ENCODE results near the gene TARDBP. TPM values are rescaled to one million over a fixed set of nuclear protein-coding genes. Genes with fewer than 3 reads are reported as not detected.

Gene TARDBP
- total RNA-seq, 1 donor from 2014 or later = 202 TPM

GRCh38 chr1:11051781-11052511 is 39.5 kb downstream of the TARDBP start:
- intact Hi-C loops (cut with micrococcal nuclease) = no loop called here
- H3K9me3 Mint-ChIP-seq = no peaks in the 10 kb centered on the region
- no peaks in the 10 kb centered on the region for H3K4me1 Mint-ChIP-seq (ENCODE audit: low read depth)
- H3K36me3 Mint-ChIP-seq (ENCODE audit: low read depth) = peaks cover 17% of the 10 kb centered on the region
- no peak for DNase-seq (ENCODE audit: low spot score)
- no peaks in the 10 kb centered on the region for H3K27me3 Mint-ChIP-seq (ENCODE audit: low read depth)
- no peak overlapping the region for H3K4me3 Mint-ChIP-seq (ENCODE audit: low read depth)
- no peak overlapping the region for H3K27ac Mint-ChIP-seq

- H3K27me3 Mint-ChIP-seq (ENCODE audit: low read depth) = no peaks in the 10 kb centered on the region
These were observed 40.6 kb downstream of the TARDBP start for GRCh38 chr1:11052839-11053757.

GRCh38 chr1:11053758-11054137 is 41.3 kb downstream of the TARDBP start:
- peaks cover 3% of the 10 kb centered on the region for H3K4me1 Mint-ChIP-seq (ENCODE audit: low read depth)
- no peak overlapping the region for H3K27ac Mint-ChIP-seq
- H3K4me3 Mint-ChIP-seq (ENCODE audit: low read depth) = no peak overlapping the region
- H3K27me3 Mint-ChIP-seq (ENCODE audit: low read depth) = no peaks in the 10 kb centered on the region
- intact Hi-C loops (cut with micrococcal nuclease) = no loop called here
- peaks cover 34% of the 10 kb centered on the region for H3K36me3 Mint-ChIP-seq (ENCODE audit: low read depth)
- DNase-seq (ENCODE audit: low spot score) = no peak
- no peaks in the 10 kb centered on the region for H3K9me3 Mint-ChIP-seq

More at GRCh38 chr1:11052839-11053757, 40.6 kb downstream of the TARDBP start:
- intact Hi-C loops (cut with micrococcal nuclease) = no loop called here
- no peak overlapping the region for H3K27ac Mint-ChIP-seq
- no peaks in the 10 kb centered on the region for H3K9me3 Mint-ChIP-seq
- no peak for DNase-seq (ENCODE audit: low spot score)
- H3K4me3 Mint-ChIP-seq (ENCODE audit: low read depth) = no peak overlapping the region
- no peaks in the 10 kb centered on the region for H3K4me1 Mint-ChIP-seq (ENCODE audit: low read depth)
- H3K36me3 Mint-ChIP-seq (ENCODE audit: low read depth) = peaks cover 27% of the 10 kb centered on the region

GRCh38 chr1:11054181-11054580 is 41.7 kb downstream of the TARDBP start:
- no peak overlapping the region for H3K4me3 Mint-ChIP-seq (ENCODE audit: low read depth)
- no peaks in the 10 kb centered on the region for H3K9me3 Mint-ChIP-seq
- H3K27me3 Mint-ChIP-seq (ENCODE audit: low read depth) = no peaks in the 10 kb centered on the region

GRCh38 chr1:11054666-11055065 is 42.2 kb downstream of the TARDBP start:
- no peak overlapping the region for H3K27ac Mint-ChIP-seq
- DNase-seq (ENCODE audit: low spot score) = no peak
- H3K36me3 Mint-ChIP-seq (ENCODE audit: low read depth) = peaks cover 39% of the 10 kb centered on the region
- H3K9me3 Mint-ChIP-seq = no peaks in the 10 kb centered on the region
- H3K4me3 Mint-ChIP-seq (ENCODE audit: low read depth) = no peak overlapping the region
- intact Hi-C loops (cut with micrococcal nuclease) = no loop called here
- peaks cover 3% of the 10 kb centered on the region for H3K4me1 Mint-ChIP-seq (ENCODE audit: low read depth)
- no peaks in the 10 kb centered on the region for H3K27me3 Mint-ChIP-seq (ENCODE audit: low read depth)

More at GRCh38 chr1:11054181-11054580, 41.7 kb downstream of the TARDBP start:
- peaks cover 3% of the 10 kb centered on the region for H3K4me1 Mint-ChIP-seq (ENCODE audit: low read depth)
- no peak overlapping the region for H3K27ac Mint-ChIP-seq
- H3K36me3 Mint-ChIP-seq (ENCODE audit: low read depth) = peaks cover 38% of the 10 kb centered on the region
- no peak for DNase-seq (ENCODE audit: low spot score)
- intact Hi-C loops (cut with micrococcal nuclease) = no loop called here

- intact Hi-C loops (cut with micrococcal nuclease) = no loop called here
- Mint-ChIP-seq H3K4me3 (ENCODE audit: low read depth) (no peak overlapping the region), H3K27ac (no peak overlapping the region), H3K4me1 (ENCODE audit: low read depth) (peaks cover 5% of the 10 kb centered on the region), H3K27me3 (ENCODE audit: low read depth) (no peaks in the 10 kb centered on the region), H3K36me3 (ENCODE audit: low read depth) (peaks cover 44% of the 10 kb centered on the region), H3K9me3 (no peaks in the 10 kb centered on the region)
- DNase-seq (ENCODE audit: low spot score) = no peak
These were observed 43.2 kb downstream of the TARDBP start for GRCh38 chr1:11055676-11056075.

GRCh38 chr1:11056504-11056903 is 44.0 kb downstream of the TARDBP start:
- Mint-ChIP-seq H3K9me3 (no peaks in the 10 kb centered on the region), H3K27me3 (ENCODE audit: low read depth) (no peaks in the 10 kb centered on the region), H3K4me3 (ENCODE audit: low read depth) (no peak overlapping the region), H3K36me3 (ENCODE audit: low read depth) (peaks cover 46% of the 10 kb centered on the region), H3K27ac (no peak overlapping the region), H3K4me1 (ENCODE audit: low read depth) (peaks cover 9% of the 10 kb centered on the region)
- intact Hi-C loops (cut with micrococcal nuclease) = no loop called here
- no peak for DNase-seq (ENCODE audit: low spot score)

- Mint-ChIP-seq H3K36me3 (ENCODE audit: low read depth) (peaks cover 50% of the 10 kb centered on the region), H3K27me3 (ENCODE audit: low read depth) (no peaks in the 10 kb centered on the region), H3K4me1 (ENCODE audit: low read depth) (peaks cover 17% of the 10 kb centered on the region), H3K4me3 (ENCODE audit: low read depth) (peak overlapping the region; percentile 95), H3K27ac (no peak overlapping the region), H3K9me3 (no peaks in the 10 kb centered on the region)
- intact Hi-C loops (cut with micrococcal nuclease) = no loop called here
- no peak for DNase-seq (ENCODE audit: low spot score)
These were observed 45.0 kb downstream of the TARDBP start for GRCh38 chr1:11057477-11057876.

GRCh38 chr1:11058026-11058425 is 45.6 kb downstream of the TARDBP start:
- H3K27ac Mint-ChIP-seq = no peak overlapping the region
- peaks cover 22% of the 10 kb centered on the region for H3K4me1 Mint-ChIP-seq (ENCODE audit: low read depth)
- H3K36me3 Mint-ChIP-seq (ENCODE audit: low read depth) = peaks cover 55% of the 10 kb centered on the region
- H3K27me3 Mint-ChIP-seq (ENCODE audit: low read depth) = no peaks in the 10 kb centered on the region
- no peaks in the 10 kb centered on the region for H3K9me3 Mint-ChIP-seq
- H3K4me3 Mint-ChIP-seq (ENCODE audit: low read depth) = peak overlapping the region; percentile 95
- intact Hi-C loops (cut with micrococcal nuclease) = no loop called here
- no peak for DNase-seq (ENCODE audit: low spot score)

- no peak for DNase-seq (ENCODE audit: low spot score)
- Mint-ChIP-seq H3K36me3 (ENCODE audit: low read depth) (peaks cover 61% of the 10 kb centered on the region), H3K4me3 (ENCODE audit: low read depth) (peak overlapping the region; percentile 95), H3K4me1 (ENCODE audit: low read depth) (peaks cover 26% of the 10 kb centered on the region), H3K27ac (peak overlapping the region; percentile 88), H3K9me3 (no peaks in the 10 kb centered on the region), H3K27me3 (ENCODE audit: low read depth) (no peaks in the 10 kb centered on the region)
- intact Hi-C loops (cut with micrococcal nuclease) = no loop called here
These were observed 46.2 kb downstream of the TARDBP start for GRCh38 chr1:11058595-11059154.

- intact Hi-C loops (cut with micrococcal nuclease) = no loop called here
- peaks cover 61% of the 10 kb centered on the region for H3K36me3 Mint-ChIP-seq (ENCODE audit: low read depth)
- H3K9me3 Mint-ChIP-seq = no peaks in the 10 kb centered on the region
- H3K4me3 Mint-ChIP-seq (ENCODE audit: low read depth) = peak overlapping the region; percentile 95
- peak overlapping the region; percentile 88 for H3K27ac Mint-ChIP-seq
- H3K27me3 Mint-ChIP-seq (ENCODE audit: low read depth) = no peaks in the 10 kb centered on the region
- peaks cover 26% of the 10 kb centered on the region for H3K4me1 Mint-ChIP-seq (ENCODE audit: low read depth)
- DNase-seq (ENCODE audit: low spot score) = no peak
These were observed 46.9 kb downstream of the TARDBP start for GRCh38 chr1:11059155-11059967.

All from activated T-helper 2 cell treated with anti-CD3 and anti-CD28 coated beads, Interferon-gamma antibody, Interleukin-2, Interleukin-4, amounts not matched to agents 10 μg/mL and 5 μg/mL and 100 μg/mL, durations not matched to agents 14 hours and 24 hours and 36 hours (primary cell).